Activated CD8-positive, alpha-beta memory T cell treated with anti-CD3 and anti-CD28 coated beads, Interleukin-2, amount 50 U/mL, for 4 hours (primary cell): Measurements from ENCODE around the gene KRT16.
"Not testable (repeated sequence)": the region's sequence is repeated elsewhere in the genome, so short reads cannot be mapped to it uniquely, and the experiment has no call there.

ENCODE experiments used
- DNase-seq: peaks from one replicate; pipeline ENCODE4 v3.0.0-alpha.2; 2020

KRT16 gene

DNA sequence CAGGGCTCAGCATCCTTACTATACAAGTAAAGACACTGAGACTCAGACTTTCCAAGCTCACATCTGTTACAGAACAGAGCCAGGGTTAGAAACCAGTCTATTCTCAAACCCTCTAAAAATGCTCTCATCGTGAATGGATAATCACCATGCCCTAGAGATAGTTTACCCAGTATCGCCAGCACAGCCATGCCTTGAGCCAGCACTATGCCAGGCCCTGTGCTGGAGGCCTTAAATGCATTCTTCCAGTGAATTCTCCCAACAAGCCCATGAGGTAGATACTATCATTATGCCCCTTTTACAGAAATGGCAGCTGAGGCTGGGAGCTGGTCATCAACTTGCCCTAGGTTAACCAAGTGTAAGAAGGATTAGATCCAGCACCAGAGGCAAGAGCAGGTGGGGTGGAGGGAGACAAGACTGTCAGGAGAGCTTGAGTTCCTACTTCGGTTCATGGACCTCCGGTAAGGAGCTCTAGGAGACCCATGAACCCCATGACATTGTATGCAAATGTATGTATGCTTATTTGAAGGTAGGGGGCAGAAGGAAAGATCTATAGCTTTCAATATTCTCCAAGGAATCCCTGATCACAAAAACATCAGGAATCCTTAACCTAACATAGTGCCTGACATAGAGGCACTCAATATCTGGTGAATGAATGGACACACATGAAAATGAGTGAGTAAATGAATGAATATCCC lies 31.1 kb downstream of the KRT16 start:
- DNase-seq = no peak

DNA sequence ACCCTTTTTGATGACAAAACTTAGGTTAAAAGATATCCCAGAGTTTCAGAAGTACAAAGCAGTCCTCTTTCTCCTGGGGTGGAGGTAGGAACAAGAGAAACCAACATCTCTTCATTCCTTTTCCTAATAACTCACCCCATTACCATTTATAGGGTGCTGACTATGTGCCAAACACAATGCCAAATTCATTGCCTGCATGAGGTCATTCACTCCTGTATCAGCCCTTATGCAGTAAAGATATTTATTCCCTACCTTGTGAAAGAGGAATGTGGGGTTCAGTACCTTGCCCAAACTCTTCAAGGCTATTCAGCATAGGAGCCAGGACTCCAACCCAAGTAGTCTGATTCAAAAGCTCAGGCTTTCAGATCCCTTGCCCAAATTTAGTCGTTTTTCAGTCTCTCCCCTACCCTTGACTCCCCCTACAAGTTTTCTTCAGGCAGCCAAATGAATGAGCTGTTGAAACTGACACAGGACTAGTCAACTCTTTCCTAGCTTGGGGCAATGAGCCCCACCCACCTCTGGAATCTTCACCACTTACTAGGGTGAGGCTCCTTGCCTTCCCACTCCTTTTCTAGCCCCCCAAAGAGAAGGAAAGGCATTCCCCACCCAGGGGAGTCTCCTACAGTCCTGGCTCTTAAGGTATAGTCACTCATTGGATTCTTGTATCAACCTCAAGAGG lies 31.7 kb downstream of the KRT16 start:
- no peak for DNase-seq

DNA sequence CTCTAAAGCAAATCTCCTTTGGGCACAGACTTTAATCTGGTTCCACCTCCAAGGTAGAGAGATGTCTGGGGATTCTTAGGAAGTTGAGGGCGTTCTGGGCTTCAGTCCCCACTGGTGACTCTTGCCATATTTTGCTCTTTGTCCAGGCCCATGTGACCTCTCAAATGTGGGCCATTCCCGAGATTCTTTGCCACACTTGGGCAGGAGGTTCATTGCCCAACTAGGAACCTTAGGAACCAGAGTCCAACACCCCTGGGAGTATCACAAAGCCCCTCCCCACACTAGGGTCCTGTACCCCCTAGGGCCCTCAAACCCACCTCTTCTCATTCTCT lies 32.4 kb downstream of the KRT16 start:
- DNase-seq = no peak

DNA sequence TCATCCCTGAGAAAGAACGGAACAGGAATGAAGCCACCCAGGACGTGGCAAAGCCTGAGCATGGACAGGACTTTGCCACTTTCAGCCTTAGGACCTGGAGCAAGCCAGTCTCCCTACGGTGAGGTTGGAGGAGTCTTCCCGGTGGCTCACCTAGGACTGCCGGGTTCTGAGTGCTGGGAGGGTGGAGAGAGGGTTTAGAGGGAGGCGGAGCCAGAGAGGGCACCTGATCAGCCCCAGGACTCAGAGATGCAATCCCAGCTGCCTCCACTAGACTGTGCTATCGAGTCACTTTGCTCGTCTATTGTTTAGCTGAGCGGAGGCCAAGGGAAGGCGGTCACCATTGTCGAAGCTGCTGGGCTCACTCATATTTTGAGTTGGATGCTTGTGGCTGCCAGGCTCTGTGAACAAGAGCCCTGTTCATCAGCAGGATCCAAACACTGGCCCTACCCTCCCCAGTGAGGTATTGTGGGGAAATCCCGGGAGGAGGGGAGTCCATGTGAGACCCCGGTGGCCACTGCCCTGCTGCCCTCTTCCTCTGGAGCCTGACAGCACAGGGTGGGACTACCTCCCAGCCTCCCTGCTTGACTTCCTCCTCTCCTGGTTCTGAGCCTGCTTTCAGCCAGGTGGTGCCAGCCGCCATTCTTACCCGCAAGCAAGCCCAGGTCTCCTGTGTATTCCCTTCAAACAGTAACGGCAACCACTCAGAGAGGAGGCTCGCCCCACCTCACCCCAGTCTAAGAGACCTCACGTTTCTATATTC lies 32.9 kb downstream of the KRT16 start:
- peak; percentile 45 for DNase-seq

DNA sequence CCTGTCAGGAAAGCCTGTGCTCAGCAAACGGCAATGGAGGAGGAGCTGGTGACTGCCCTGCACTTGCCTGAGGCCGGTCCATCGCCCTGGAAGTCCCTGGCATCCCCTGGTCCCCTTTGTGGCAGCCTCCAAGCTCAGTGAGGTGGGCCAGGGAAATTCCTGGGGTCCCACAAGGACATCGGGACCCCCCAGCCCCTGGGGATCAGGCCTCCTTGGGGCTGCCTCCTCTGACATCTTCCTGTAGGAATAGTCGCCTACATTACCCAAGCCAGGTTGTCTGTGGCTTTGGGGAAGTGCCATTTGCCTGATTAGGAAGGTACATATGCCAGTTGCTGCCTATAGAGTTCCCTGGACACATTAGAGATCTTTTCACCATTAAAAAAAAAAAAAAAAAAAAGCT lies 33.6 kb downstream of the KRT16 start:
- no peak for DNase-seq

DNA sequence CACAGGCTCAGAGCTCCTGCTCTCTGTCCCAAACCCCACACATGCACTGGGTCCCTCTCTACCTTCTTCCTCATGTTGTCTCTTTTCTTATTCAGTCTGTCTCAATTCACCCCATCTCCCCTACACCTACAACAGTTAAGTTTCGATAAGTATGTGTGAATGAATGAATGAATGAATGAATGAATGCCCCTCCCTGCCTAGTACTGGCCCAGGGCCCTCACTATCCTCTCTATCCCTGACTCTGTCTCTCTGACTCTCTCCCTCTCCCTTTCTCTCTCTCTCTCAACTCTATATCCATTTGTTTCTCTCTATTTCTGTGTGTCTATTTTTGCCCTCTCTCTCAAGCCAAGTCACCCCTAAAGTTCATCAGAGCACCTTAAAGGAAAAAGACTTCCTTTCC lies 34.0 kb downstream of the KRT16 start:
- no peak for DNase-seq

DNA sequence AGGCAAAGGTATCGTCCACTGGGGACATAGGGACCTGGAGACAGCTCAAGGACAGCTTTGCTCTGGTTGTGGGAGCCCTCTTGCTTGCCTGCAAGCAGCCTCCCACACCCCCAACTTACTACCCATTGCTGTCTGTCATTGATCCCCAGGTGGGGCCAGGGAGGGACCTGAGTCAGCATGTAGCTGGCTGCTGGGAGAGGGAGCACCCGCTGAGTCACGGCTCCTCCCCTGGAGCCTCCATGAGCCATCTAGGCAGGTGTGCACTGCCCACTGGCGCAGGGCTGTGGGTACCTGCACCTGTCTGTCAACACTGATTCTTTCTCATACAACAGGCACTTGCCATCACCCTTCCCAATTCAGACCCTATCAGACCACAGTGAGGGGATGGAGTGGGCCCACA lies 35.8 kb downstream of the KRT16 start:
- not testable (repeated sequence) for DNase-seq

DNA sequence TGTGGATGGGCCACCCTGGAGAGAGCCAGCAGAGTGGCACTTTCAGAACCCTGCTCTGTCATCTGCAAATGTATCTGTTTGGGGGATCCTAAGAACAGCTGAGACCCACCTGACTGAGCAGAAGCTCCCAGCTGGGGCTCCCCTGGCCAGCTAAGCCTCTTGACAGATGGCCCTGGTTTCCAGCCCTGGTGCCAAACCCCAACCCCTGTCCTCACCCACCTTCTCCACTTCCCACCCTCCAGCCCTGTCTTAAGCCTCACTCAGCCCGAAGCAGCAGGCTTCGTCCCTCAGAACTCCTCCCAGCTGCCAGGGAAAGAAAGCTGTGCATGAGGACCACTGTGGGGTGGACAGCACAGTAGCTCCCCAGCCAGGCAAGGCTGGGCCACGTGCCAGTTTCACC lies 37.2 kb downstream of the KRT16 start:
- DNase-seq = no peak

DNA sequence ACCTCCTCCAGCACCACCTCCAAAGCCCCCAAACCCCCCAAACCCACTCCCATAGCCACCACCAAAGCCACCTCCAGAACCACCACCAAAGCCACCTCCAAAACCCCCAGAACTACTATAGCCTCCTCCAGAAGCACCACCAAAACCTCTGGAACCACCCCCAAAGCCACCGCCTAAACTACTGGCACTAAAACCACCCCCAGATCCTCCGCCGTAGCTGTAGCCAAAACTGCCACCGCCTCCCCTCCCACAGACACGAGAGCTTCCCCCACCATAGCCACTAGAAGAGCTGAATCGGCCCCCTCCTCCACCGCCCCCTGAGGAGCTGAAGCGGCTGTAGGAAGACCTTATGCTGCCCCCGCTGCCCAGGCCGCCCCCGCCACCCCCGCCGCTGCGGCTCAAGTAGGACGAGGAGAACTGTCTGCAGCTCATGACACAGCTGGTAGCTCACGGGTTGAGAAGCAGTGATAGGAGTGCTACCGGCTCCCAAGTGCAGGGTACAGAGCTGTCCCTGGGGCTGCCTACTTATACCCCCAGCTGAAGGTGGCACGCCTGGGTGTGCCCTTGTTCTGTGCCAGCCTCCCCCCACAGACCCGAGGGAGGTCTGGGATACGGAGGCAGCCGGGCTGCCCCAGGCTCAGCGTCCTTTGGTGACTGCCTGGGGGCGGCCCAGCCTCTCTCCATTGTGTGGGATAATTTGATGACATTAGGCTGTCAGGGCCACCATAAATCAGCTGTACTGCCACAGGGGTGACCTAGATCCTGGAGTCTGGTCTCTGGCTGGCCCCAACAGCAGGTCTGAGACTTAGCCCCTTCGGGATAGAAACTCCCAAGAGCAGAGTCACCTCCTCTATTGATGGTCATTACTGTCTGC lies 40.8 kb downstream of the KRT16 start, which contains the start of gene KRT9:
TSS of gene KRT9 (minus strand) at position 499 of the 874 bp plus-strand sequence. CDS start at position 432, 67 bp downstream.
- no peak for DNase-seq

DNA sequence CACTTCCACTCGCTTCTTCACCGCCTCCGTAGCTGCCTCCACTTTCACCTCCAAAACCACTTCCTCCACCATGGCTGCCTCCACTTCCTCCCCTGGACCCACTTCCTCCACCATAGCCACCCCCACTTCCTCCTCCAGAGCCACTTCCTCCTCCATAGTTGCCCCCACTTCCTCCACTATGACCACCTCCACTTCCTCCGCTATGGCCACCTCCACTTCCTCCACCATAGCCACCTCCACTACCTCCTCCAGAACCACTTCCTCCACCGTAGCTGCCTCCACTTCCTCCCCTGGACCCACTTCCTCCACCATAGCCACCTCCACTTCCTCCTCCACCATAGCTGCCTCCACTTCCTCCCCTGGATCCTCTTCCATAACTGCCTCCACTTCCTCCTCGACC lies 45.2 kb downstream of the KRT16 start:
- no peak for DNase-seq

DNA sequence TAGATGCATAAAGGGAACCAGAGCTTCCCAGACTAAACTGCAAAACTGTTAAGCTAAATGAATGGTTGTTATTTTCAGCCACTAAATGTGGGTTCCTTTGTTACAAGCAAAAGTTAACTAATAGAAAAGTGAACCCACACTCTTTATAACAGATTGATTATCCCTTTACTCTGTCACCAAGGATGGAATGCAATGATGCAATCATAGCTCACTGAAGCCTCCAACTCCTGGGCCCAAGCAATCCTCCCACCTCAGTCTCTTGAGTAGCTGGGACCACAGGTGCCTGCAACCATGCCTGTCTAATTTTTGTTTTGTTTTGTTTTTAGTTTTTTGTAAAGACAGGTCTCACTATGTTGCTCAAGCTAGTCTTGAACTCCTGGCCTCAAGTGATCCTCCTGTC lies 47.2 kb downstream of the KRT16 start:
- no peak for DNase-seq

DNA sequence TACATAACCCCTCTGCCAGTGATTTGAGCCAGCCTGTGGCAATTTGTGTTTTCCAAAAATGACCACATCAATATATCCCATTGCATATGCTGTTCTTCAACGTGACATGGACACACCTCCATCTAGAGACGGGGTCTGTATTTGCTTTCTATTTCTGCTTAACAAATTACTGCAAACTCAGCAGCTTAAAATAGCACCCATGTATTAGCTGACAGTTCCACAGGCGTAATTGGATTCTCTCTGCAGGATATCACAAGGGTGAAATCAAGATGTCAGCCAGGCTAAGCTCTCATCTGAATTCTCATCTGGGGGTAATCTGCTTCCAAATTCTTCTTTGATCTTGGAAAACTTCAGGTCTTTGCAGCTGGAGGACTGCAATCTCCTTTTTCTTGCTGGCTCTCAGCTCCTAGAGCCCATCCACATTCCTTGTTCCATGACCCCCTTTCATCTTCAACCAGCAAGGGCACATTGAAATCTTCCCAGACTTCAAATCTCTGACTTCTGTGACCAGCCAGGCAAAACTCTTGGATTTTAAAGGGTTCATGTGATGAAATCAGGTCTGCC lies 48.9 kb downstream of the KRT16 start:
- no peak for DNase-seq

DNA sequence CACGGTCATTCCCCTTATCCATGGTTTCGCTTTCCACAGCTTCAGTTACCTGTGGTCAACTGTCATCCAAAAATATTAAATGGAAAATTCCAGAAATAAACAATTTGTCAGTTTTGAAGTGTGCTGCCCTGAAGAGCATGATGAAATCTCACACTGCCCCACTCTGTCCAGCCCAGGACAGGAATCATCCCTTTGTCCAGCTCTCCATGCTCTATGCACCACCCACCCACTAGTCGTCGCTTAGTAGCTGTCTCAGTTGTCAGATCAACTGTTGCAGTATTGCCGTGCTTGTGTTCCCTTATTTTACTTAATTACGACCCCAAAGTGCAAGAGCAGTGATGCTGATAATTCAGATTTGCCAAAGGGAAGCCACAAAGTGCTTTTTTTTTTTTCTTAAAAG lies 51.0 kb downstream of the KRT16 start:
- DNase-seq = no peak
